Neutrophil (primary cell): ENCODE measurements around the gene PAQR7.

Experiments
- H3K27ac ChIP-seq: fragments of 200-600 bp; sonication (generic); 2 replicates; pipeline ENCODE4 v1.5.1; 2016; ENCODE audit warnings: mild to moderate bottlenecking, moderate library complexity
- H3K27me3 ChIP-seq: fragments of 200-600 bp; sonication (generic); 2 replicates; pipeline ENCODE4 v1.6.0; 2016; ENCODE audit warnings: mild to moderate bottlenecking
- H3K36me3 ChIP-seq: fragments of 200-600 bp; sonication (generic); 2 replicates; pipeline ENCODE4 v1.5.1; 2017
- H3K4me1 ChIP-seq, 2 experiments: fragments of 200-600 bp in 1 of 2; sonication (generic) in 1 of 2; 1 replicate in 1 of 2; 2 replicates in 1 of 2; pipeline versions ENCODE4 v1.5.1 to v1.6.1; 2013 to 2016; ENCODE audit warnings: low read depth in 1 of 2, low read length in 1 of 2, mild to moderate bottlenecking in 1 of 2, moderate library complexity in 1 of 2; ENCODE audit not compliant: control insufficient read depth in 1 of 2, insufficient read depth in 1 of 2
- H3K4me3 ChIP-seq, 2 experiments: fragments of 200-600 bp in 1 of 2; sonication (generic) in 1 of 2; 1 replicate in 1 of 2; 2 replicates in 1 of 2; pipeline ENCODE4 v1.5.1; 2013 to 2016; ENCODE audit warnings: low read depth in 1 of 2, low read length in 1 of 2, mild to moderate bottlenecking in 1 of 2, moderate library complexity in 1 of 2
- H3K9me3 ChIP-seq: fragments of 200-600 bp; sonication (generic); 2 replicates; pipeline ENCODE4 v1.5.1; 2016
- CTCF ChIP-seq: fragments of 200-600 bp; sonication (generic); IDR thresholded peaks from 2 replicates; pipeline ENCODE4 v1.5.1; 2016; ENCODE audit warnings: antibody characterized with exemption

The PAQR7 gene

GRCh38 chr1:25831569-25832196 lies 43.8 kb downstream of the PAQR7 start:
- TF ChIP-seq CTCF = no peak
- Histone ChIP-seq H3K36me3 (peaks cover 94% of the 10 kb centered on the region), H3K4me3 (no peak overlapping the region), H3K27me3 (no peaks in the 10 kb centered on the region), H3K27ac (peak overlapping the region; percentile 54), H3K4me1 (peaks cover 9 to 11% of the 10 kb centered on the region in 2 experiments), H3K9me3 (no peaks in the 10 kb centered on the region)

- Histone ChIP-seq H3K36me3 (peaks cover 96% of the 10 kb centered on the region), H3K4me1 (peaks cover 9 to 11% of the 10 kb centered on the region in 2 experiments), H3K27ac (no peak overlapping the region), H3K27me3 (no peaks in the 10 kb centered on the region), H3K9me3 (no peaks in the 10 kb centered on the region), H3K4me3 (no peak overlapping the region)
- no peak for TF ChIP-seq CTCF
These were observed 46.5 kb downstream of the PAQR7 start for GRCh38 chr1:25829046-25829445.

GRCh38 chr1:25828491-25828890 lies 47.0 kb downstream of the PAQR7 start:
- Histone ChIP-seq H3K27ac (no peak overlapping the region), H3K4me3 (no peak overlapping the region), H3K36me3 (peaks cover 90% of the 10 kb centered on the region), H3K4me1 (peaks cover 9 to 11% of the 10 kb centered on the region in 2 experiments), H3K9me3 (no peaks in the 10 kb centered on the region), H3K27me3 (no peaks in the 10 kb centered on the region)
- TF ChIP-seq CTCF = no peak

- Histone ChIP-seq H3K4me1 (peaks cover 6 to 7% of the 10 kb centered on the region in 2 experiments), H3K9me3 (no peaks in the 10 kb centered on the region), H3K27ac (no peak overlapping the region), H3K27me3 (no peaks in the 10 kb centered on the region), H3K36me3 (peaks cover 72% of the 10 kb centered on the region), H3K4me3 (no peak overlapping the region)
- TF ChIP-seq CTCF = no peak
These were observed 48.9 kb downstream of the PAQR7 start for GRCh38 chr1:25826571-25826970.

GRCh38 chr1:25825605-25826004 lies 49.9 kb downstream of the PAQR7 start:
- peaks cover 14 to 16% of the 10 kb centered on the region in 2 experiments for H3K4me1 ChIP-seq
- H3K27me3 ChIP-seq = no peaks in the 10 kb centered on the region
- no peak for TF ChIP-seq CTCF
- H3K36me3 ChIP-seq = peaks cover 63% of the 10 kb centered on the region
- no peak overlapping the region for H3K27ac ChIP-seq
- no peak overlapping the region for H3K4me3 ChIP-seq
- no peaks in the 10 kb centered on the region for H3K9me3 ChIP-seq
